ENCODE results near the gene ZC3H10. TPM values are rescaled to one million over a fixed set of nuclear protein-coding genes. Genes with fewer than 3 reads are reported as not detected.
"Not testable (repeated sequence)": the region's sequence is repeated elsewhere in the genome, so short reads cannot be mapped to it uniquely, and the experiment has no call there.

ZC3H10 gene
- total RNA-seq, 1 donor from 2014 or later = 2.0 TPM

DNA sequence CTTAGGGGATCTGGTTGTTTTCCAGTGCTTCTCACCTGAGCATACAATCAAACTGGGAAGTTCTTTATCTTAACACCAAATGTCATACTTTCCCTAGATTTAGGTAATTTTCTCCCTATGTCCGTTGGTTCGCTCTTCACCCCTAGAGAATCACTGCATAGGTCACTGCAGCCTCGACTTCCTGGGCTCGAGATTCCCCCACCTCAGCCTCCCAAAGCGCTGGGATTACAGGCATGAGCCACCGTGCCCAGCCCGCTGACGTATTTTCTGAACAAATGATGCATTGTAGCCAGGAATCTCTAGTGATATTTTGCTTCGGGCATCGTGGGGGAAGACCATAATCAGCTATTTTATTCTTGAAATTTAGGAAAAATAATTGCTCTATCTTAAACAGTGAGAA is 2.7 kb upstream of the ZC3H10 start:
- H3K4me3 ChIP-seq = peak overlapping the region; percentile 66 to 71
- peaks cover 15% of the 10 kb centered on the region for H3K4me1 ChIP-seq
- DNase-seq (ENCODE audit: extremely low spot score in 2 of 2) = no peak
- intact Hi-C loops (cut with DNase I) = no loop called here
- no peaks in the 10 kb centered on the region for H3K9me3 ChIP-seq
- TF ChIP-seq CTCF (IDR thresholded peaks at IDR 0.05) (no peak), POLR2A (IDR thresholded peaks at IDR 0.05) (no peak), POLR2AphosphoS5 (IDR thresholded peaks at IDR 0.05; ENCODE audit: insufficient read depth in 1 of 2, low read depth in 1 of 2) (no peak)
- no peaks in the 10 kb centered on the region for H3K27me3 ChIP-seq
- H3K27ac ChIP-seq = no peak overlapping the region
- H3K36me3 ChIP-seq = peaks cover 0 to 29% of the 10 kb centered on the region in 2 donors

DNA sequence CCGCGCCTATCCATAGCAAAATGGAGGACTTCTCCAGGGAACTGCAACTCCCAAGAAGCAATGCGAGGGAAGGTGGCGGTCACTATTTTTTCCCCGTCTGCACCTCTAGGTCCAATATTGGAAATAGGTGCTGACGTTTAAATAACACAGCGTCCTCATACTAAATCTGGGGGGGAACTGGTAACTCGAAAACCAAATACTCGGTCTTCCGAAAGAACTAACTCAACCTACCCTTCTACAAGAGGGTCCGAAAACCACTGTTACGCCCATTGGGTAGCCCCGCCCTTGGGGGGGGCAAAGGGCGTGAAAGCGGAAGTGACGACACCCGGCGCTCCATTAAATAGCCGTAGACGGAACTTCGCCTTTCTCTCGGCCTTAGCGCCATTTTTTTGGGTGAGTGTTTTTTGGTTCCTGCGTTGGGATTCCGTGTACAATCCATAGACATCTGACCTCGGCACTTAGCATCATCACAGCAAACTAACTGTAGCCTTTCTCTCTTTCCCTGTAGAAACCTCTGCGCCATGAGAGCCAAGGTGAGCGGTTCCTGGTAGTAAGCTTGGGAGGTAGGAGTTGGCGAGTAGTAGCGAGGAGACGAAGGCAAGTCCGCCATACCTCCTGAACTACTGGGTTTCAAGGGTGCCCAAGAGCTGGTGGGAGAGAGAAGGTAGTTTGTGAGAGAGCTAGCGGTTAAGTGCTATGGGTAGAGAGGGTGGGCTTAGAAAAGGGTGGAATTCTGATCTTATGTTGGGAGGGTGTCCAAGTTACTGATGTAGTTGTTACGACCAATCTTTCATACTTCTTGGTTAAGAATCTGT is 1.6 kb upstream of the ZC3H10 start, which contains the start of gene RPL41:
Gene RPL41, plus strand, starts transcription at position 367 of the 815 bp plus-strand sequence.
- Histone ChIP-seq H3K4me3 (peak within 1 kb of the TSS; percentile 66 to 71), H3K9me3 (no peaks in the 10 kb centered on the region), H3K27ac (peak within 1 kb of the TSS; percentile 95), H3K27me3 (no peaks in the 10 kb centered on the region), H3K4me1 (peaks cover 15% of the 10 kb centered on the region), H3K36me3 (peaks cover 0 to 26% of the 10 kb centered on the region in 2 donors)
- TF ChIP-seq POLR2AphosphoS5 (IDR thresholded peaks at IDR 0.05; ENCODE audit: insufficient read depth in 1 of 2, low read depth in 1 of 2) (peak; percentile 88 to 97), POLR2A (IDR thresholded peaks at IDR 0.05) (peak in 1 of 2 donors; percentile 94), CTCF (IDR thresholded peaks at IDR 0.05) (no peak)
- intact Hi-C loops (cut with DNase I) = no loop called here
- DNase-seq (ENCODE audit: extremely low spot score in 2 of 2) = peak in 1 of 2 donors; percentile 97

DNA sequence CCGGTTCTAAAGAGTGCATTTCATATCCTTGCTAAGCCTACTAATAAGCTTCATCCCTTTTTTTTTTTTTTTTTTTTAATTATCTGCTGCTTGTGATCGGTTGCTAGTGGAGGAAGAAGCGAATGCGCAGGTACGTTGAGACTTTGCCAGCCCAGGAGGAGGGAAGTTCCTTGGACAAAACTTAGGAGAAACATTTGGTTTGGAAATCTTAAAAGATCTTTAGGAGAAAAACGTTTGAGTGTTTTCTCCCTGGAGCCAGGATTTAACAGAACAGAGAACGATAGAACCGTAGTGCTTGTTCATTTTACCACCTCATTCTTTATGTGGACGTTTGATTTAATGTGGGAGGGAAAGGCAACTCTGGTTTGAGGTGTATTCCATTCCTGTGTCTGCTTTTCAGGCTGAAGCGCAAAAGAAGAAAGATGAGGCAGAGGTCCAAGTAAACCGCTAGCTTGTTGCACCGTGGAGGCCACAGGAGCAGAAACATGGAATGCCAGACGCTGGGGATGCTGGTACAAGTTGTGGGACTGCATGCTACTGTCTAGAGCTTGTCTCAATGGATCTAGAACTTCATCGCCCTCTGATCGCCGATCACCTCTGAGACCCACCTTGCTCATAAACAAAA is 872 bp upstream of the ZC3H10 start:
- H3K27ac ChIP-seq = peak overlapping the region; percentile 95
- intact Hi-C loops (cut with DNase I); H3K27me3 ChIP-seq; H3K9me3 ChIP-seq; DNase-seq (ENCODE audit: extremely low spot score in 2 of 2): not testable (repeated sequence)
- peaks cover 15% of the 10 kb centered on the region for H3K4me1 ChIP-seq
- peak overlapping the region; percentile 66 to 71 for H3K4me3 ChIP-seq
- peaks cover 0 to 24% of the 10 kb centered on the region in 2 donors for H3K36me3 ChIP-seq

GRCh38 chr12:56118688-56119357 is 757 bp downstream of the ZC3H10 start:
- no peak for TF ChIP-seq POLR2AphosphoS5 (IDR thresholded peaks at IDR 0.05; ENCODE audit: insufficient read depth in 1 of 2, low read depth in 1 of 2)
- TF ChIP-seq POLR2A (IDR thresholded peaks at IDR 0.05) = no peak
- TF ChIP-seq CTCF (IDR thresholded peaks at IDR 0.05) = no peak
- Histone ChIP-seq H3K4me1 (peaks cover 15% of the 10 kb centered on the region), H3K4me3 (peak overlapping the region; percentile 66 to 71), H3K36me3 (peaks cover 0 to 13% of the 10 kb centered on the region in 2 donors), H3K27me3 (no peaks in the 10 kb centered on the region), H3K9me3 (no peaks in the 10 kb centered on the region), H3K27ac (peak overlapping the region; percentile 95)
- DNase-seq (ENCODE audit: extremely low spot score in 2 of 2) = no peak
- intact Hi-C loops (cut with DNase I) = loop anchor here (2.0 kb wide), 1 partner anchor 70 kb away; the partner anchor contains the start of gene SMARCC2

DNA sequence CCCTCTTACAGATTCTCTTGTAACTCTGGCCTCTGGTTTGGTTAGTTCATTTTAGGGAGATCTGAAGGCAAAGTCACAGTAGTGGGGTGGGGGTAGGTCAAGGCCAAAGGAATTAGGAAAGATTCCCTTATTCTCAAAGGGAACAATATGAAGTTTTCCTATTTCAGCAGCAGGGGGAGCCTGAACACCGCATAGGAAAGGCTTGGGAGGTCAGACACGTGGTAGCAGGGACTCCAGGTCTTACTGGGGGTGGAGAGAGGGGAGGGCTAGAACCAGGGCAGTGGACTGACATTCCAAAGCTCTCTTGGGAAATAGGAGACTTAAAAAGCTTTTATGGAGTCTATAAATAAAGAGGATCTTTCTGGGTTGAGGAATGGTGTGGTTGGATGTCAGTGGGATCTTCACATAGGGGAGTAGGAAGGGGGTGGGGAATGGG is 1.3 kb downstream of the ZC3H10 start:
- intact Hi-C loops (cut with DNase I) = loop anchor here (2.0 kb wide), 1 partner anchor 69 kb away; the partner anchor contains the start of gene SMARCC2
- peak overlapping the region; percentile 95 for H3K27ac ChIP-seq
- H3K27me3 ChIP-seq = no peaks in the 10 kb centered on the region
- H3K9me3 ChIP-seq = no peaks in the 10 kb centered on the region
- peaks cover 15% of the 10 kb centered on the region for H3K4me1 ChIP-seq
- DNase-seq (ENCODE audit: extremely low spot score in 2 of 2) = no peak
- peaks cover 0 to 13% of the 10 kb centered on the region in 2 donors for H3K36me3 ChIP-seq
- peak overlapping the region; percentile 66 to 71 for H3K4me3 ChIP-seq
- peak; percentile 70 to 79 (median 78) for TF ChIP-seq CTCF (IDR thresholded peaks at IDR 0.05)
- peak in 1 of 2 donors; percentile 90 for TF ChIP-seq POLR2AphosphoS5 (IDR thresholded peaks at IDR 0.05; ENCODE audit: insufficient read depth in 1 of 2, low read depth in 1 of 2)
- TF ChIP-seq POLR2A (IDR thresholded peaks at IDR 0.05) = no peak

All from vagina (tissue), 2 donors.